Lower leg skin (tissue), 3 donors: ENCODE data around the gene APOL4.

ENCODE experiments used
- POLR2A ChIP-seq, 2 donors: fragments of 450-650 bp; IDR thresholded peaks; one replicate each; pipeline ENCODE4 v1.6.1; 2016 to 2017; ENCODE audit warnings: antibody characterized with exemption in 2 of 2, mild to moderate bottlenecking in 1 of 2, moderate library complexity in 1 of 2
- TF ChIP-seq, protein P1 (sequence below), 3 donors: fragments of 450-650 bp; IDR thresholded peaks; one replicate each; pipeline ENCODE4 v1.5.1; 2016; ENCODE audit warnings: antibody characterized with exemption in 3 of 3, mild to moderate bottlenecking in 3 of 3, moderate library complexity in 2 of 3

DNA sequence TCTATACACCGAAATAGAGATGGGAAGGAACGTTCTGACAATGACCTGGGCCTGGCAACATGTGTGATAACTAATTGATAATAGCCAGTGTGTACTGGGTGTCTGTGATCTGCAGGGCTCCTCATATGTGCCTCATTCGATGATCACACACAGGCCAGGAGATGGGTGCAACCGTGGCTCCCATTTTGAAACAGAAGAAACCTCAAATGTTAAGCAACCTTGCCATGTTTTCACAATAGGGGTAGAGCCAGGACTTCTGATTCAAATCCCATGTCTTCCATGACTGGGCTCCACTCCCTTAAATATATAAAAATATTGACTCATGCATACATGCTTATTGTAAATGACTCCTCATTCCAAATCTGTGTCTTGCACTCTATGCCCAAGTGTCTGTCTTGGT, 52.2 kb downstream of the APOL4 start:
- TF ChIP-seq, protein P1, sequence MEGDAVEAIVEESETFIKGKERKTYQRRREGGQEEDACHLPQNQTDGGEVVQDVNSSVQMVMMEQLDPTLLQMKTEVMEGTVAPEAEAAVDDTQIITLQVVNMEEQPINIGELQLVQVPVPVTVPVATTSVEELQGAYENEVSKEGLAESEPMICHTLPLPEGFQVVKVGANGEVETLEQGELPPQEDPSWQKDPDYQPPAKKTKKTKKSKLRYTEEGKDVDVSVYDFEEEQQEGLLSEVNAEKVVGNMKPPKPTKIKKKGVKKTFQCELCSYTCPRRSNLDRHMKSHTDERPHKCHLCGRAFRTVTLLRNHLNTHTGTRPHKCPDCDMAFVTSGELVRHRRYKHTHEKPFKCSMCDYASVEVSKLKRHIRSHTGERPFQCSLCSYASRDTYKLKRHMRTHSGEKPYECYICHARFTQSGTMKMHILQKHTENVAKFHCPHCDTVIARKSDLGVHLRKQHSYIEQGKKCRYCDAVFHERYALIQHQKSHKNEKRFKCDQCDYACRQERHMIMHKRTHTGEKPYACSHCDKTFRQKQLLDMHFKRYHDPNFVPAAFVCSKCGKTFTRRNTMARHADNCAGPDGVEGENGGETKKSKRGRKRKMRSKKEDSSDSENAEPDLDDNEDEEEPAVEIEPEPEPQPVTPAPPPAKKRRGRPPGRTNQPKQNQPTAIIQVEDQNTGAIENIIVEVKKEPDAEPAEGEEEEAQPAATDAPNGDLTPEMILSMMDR (IDR thresholded peaks at IDR 0.05) = no peak
- no peak for TF ChIP-seq POLR2A (IDR thresholded peaks at IDR 0.05)
